Fibroblast of mammary gland (primary cell): ENCODE data around the gene SPEM1.

Experiments used
- DNase-seq: peaks from one replicate; pipeline ENCODE4 v3.0.0-alpha.2; 2010; ENCODE audit warnings: low read depth
- H3K4me3 ChIP-seq: 2 replicates; pipeline ENCODE4 v1.5.1; 2011; ENCODE audit warnings: low read depth, mild to moderate bottlenecking, low read length, moderate library complexity; ENCODE audit not compliant: control insufficient read depth
- TF ChIP-seq, protein P1 (sequence below): conservative IDR thresholded peaks from 2 replicates; pipeline ENCODE4 v1.5.1; 2011; ENCODE audit warnings: low read depth, low read length, inconsistent platforms; ENCODE audit not compliant: control insufficient read depth, insufficient read depth

The SPEM1 gene

DNA sequence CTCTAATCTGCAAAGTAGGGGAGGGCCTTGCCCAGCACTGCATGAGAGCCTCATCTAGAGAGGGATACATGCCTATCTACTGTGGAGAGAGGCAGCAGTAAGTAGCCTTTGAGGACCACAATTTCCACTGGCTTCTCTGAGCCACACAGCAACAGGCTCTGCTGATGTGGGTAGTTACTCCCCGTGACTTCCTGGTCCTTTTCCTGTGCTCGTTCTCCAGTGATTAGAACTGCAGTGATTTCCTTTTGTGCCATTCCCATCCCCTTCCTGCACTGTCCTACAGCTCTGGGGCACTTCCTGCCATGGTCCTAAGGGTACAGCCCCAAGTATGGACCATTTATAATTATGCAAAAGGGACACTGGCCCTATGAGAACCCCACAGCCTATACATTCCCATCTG, 28.8 kb upstream of the SPEM1 start:
- no peak overlapping the region for H3K4me3 ChIP-seq
- TF ChIP-seq, protein P1, sequence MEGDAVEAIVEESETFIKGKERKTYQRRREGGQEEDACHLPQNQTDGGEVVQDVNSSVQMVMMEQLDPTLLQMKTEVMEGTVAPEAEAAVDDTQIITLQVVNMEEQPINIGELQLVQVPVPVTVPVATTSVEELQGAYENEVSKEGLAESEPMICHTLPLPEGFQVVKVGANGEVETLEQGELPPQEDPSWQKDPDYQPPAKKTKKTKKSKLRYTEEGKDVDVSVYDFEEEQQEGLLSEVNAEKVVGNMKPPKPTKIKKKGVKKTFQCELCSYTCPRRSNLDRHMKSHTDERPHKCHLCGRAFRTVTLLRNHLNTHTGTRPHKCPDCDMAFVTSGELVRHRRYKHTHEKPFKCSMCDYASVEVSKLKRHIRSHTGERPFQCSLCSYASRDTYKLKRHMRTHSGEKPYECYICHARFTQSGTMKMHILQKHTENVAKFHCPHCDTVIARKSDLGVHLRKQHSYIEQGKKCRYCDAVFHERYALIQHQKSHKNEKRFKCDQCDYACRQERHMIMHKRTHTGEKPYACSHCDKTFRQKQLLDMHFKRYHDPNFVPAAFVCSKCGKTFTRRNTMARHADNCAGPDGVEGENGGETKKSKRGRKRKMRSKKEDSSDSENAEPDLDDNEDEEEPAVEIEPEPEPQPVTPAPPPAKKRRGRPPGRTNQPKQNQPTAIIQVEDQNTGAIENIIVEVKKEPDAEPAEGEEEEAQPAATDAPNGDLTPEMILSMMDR = no peak
- DNase-seq = no peak

DNA sequence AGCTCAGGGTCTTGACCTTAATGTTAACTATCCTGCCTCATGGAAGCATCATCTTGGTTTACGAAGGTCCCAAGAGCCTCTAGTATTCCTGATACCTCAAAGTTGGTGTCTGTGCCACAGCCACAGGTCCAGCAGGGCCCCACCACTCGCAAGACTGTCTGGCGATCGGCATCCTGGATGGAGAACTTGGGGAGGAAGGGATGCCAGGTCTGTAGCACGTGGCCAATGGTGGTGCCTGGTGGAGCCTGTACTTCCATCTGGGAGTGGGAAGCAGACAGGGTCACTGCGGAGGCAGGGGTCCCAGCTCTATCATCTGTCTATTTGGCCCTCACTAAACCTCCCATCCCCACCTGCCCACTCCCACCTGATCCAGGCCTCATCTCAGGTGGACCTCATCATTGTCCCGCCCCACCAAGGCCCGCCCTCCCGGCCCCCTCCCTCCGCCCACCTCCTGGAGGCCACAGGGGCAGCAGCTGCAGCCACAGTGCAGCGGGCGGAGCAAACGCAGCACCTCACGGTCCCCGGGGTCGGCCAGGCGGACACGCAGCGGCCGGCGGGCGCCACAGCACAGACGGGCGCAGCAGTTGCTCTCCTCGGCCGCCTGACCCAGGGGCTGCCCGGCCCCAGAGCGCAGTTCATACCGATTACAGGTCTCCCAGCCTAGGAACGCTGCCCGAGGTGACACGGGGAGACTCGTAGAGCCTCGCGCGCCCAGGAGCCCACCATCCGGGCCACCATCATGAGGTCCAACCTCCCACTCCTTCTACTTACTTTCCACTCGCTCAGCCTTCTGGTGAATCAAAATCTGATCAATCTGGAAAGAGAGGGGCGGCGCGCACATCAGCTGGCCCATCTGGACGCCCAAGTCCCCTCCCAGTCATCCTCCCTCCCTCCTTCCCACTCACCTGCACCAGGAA, 27.2 kb upstream of the SPEM1 start:
- TF ChIP-seq, protein P1 = no peak
- H3K4me3 ChIP-seq = peak overlapping the region; percentile 82
- no peak for DNase-seq

DNA sequence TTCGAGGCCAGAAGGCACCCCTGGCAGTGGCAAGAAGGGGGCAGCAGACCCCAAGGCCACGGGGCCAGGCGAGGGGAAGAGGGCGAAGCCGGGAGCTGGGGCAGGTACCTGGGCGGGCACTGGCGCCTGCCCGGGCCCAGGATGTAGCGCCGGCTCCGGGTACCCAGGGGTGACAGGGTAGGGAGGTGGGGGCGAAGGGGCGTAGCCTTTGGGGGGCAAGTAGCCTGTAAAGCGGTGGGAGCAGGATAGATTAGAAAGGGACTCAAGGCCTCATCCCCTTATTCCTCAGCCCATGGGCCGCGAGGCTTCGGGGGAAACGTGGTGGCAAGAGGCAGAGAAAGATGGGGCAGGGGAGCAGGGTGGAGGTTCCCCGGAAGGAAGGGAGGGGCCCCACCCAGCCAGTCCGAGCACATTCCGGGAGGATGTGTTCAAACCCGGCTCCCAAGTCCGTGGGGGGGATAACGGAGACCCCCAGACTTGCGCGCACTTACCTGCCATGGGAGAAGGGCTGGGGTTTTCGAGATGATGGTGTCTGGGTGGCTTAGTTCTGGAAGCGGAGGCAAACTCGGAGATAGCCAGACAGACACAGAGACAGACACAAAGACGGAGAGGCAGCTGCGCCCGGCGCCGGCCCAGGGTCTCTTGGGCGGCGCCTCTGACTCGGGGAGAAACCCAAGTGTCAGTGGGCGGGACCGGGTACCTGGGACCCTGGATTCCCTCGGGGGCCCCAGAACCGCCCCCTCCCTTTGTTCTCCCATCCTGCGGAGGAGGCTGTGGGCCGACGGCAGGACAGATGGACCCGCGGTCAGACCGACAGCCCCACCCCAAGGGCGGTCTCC, 26.3 kb upstream of the SPEM1 start:
- no peak for DNase-seq
- TF ChIP-seq, protein P1 = no peak
- H3K4me3 ChIP-seq = peak overlapping the region; percentile 82

DNA sequence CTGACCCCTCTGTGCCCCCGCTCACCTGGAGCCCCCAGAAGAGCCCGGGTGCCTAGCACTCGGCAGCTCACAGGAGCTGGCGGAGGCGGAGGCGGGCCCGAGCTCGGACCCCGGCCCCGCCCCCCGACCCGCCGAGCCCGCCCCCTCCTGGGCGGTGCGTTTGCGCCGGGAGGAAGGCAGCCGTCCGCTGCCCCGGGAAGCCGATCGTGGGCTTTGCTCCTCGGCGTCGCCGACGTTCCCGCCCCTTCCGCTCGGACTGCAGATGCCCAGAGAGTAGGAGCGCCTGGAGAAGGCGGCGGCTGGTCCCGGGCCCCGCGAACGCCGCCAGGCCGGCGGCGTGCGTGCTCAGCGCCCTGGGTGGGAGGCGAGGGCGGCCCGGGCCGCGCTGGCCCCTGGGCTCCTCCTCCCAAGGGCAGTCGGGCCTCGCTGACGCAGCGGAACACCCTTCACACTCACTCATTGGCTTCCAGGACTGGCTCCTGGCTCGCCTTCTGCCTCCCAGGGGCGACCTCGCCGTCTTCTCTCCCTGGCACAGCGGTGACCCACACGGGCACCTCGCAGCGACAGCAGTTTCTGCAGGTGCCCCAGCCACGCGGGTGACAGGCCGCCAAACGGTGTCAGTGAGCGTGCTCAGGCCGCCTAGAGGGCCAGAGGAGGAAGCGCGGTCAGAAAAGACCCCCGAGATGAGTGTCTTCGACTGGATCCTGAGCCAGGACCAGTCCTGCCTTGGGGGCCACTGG, 25.5 kb upstream of the SPEM1 start, which contains the start of gene PLSCR3:
Gene PLSCR3 (minus strand): TSS at position 74 of the 740 bp plus-strand sequence. CDS start 415 bp downstream, outside the sequence.
- TF ChIP-seq, protein P1 = peak; percentile 32
- DNase-seq = peak; percentile 80
- H3K4me3 ChIP-seq = peak within 1 kb of the TSS; percentile 82

DNA sequence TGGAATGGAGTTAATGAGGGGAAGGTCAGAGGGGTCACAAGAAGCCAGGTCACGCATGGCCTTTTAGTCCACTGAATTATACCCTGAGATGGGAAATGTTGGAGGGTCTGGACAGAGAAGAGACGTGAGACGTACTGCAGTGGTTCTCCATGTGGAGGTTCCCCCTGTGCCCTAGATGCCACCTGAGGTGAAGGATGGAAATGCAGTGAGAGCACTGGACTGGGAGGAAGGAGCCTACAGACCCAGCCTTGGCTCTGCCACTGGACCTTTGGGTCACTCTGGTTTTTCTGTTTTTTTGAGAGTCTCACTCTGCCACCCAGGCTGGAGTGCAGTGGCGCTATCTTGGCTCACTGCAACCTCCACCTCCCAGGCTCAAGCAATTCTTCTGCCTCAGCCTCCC, 24.0 kb upstream of the SPEM1 start:
- no peak for DNase-seq
- H3K4me3 ChIP-seq = no peak overlapping the region
- TF ChIP-seq, protein P1 = no peak

DNA sequence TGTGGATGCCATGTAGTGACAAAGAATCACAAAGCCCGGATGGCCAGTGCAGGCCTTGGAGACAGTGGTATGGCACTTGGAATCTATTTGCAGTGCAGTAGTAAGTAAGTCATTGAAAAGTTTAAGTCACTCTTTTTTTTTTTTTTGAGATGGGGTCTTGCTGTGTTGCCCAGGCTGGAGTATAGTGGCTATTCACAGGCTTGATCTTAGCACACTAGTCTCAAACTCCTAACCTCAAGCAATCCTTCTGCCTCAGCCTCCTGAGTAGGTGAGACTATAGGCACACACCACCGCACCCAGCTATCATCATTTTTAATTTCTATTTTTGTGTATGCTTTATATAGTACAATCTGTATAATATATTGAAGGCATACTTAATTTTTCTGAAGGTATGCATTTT, 21.5 kb upstream of the SPEM1 start:
- no peak for DNase-seq
- TF ChIP-seq, protein P1 = no peak
- H3K4me3 ChIP-seq = no peak overlapping the region
